ENCODE data around the gene OR10Z1. TPM values are rescaled to one million over a fixed set of nuclear protein-coding genes. Genes with fewer than 3 reads are reported as not detected.

OR10Z1 gene
- total and polyA plus RNA-seq, 2 of the 8 experiments (the other 6 are each of a cell fraction or from before 2014, with no cell fraction given), result not detected

DNA sequence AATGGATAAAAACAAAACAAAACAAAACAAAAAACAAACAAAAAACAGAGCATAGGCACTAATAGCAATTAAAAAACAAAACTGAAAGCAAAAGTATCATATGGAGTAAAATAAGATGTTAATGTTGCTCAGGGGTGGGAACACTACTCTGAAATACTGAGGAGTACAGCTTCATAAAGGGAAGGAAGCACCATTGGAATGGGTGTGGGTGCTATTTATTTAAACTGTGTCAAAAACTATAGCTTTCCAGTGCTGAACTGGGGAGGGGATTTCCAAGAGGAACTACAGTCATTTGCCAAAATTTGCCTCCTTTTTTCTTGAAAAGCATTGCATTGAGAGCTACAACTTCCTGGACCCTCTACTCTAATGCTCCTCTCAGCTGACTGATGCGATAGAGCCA, 41.4 kb downstream of the OR10Z1 start:
- WGBS, 2 experiments (ENCODE audit: extremely low coverage in 1 of 2, insufficient coverage in 1 of 2, insufficient read length in 1 of 2, insufficient replicate concordance in 2 of 2, low coverage in 1 of 2, low lambda C conversion rate in 2 of 2, missing lambda C conversion rate in 1 of 2), result 95% methylated on average over 1 of the region's 1 CpG; no CpG with 5 or more reads in 1 of the 2 experiments
- TF ChIP-seq ATF2 (IDR thresholded peaks at IDR 0.05; ENCODE audit: low read length) (no peak), KDM4A (IDR thresholded peaks at IDR 0.05; ENCODE audit: low read depth, low read length, severe bottlenecking) (no peak), EZH2 (IDR thresholded peaks at IDR 0.05; ENCODE audit: low read depth, low read length, severe bottlenecking) (no peak), CTBP2 (IDR thresholded peaks at IDR 0.05; ENCODE audit: borderline replicate concordance, insufficient read depth, insufficient read length, low read length) (no peak), RNF2 (IDR thresholded peaks at IDR 0.05; ENCODE audit: borderline replicate concordance, low read depth, low read length, missing control alignments, poor library complexity, severe bottlenecking) (no peak), SAP30 (IDR thresholded peaks at IDR 0.05; ENCODE audit: insufficient read depth, insufficient replicate concordance, low read length) (no peak), ATF3 (IDR thresholded peaks at IDR 0.05; ENCODE audit: insufficient read depth, low read depth, low read length) (no peak), TEAD4 (IDR thresholded peaks at IDR 0.05; ENCODE audit: low read depth, low read length) (no peak), BACH1 (IDR thresholded peaks at IDR 0.05; ENCODE audit: low read length) (no peak), CREB1 (IDR thresholded peaks at IDR 0.05) (no peak)
- TF ChIP-seq, protein P1, sequence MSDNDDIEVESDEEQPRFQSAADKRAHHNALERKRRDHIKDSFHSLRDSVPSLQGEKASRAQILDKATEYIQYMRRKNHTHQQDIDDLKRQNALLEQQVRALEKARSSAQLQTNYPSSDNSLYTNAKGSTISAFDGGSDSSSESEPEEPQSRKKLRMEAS (IDR thresholded peaks at IDR 0.05), result no peak

More for the DNA sequence above, 41.4 kb downstream of the OR10Z1 start:
- POLR2A ChIA-PET (ENCODE audit: partially characterized antibody), result no interaction called here
- no peak overlapping the region for H2BK20ac ChIP-seq (ENCODE audit: low read length)
- H4K91ac ChIP-seq (replicated peaks; ENCODE audit: insufficient read length, low read length), result no peak overlapping the region
- no peak overlapping the region for H3K27ac ChIP-seq (ENCODE audit: low read depth, low read length)
- no peaks in the 10 kb centered on the region for H3K23me2 ChIP-seq (ENCODE audit: low read depth, low read length)
- no peak overlapping the region for H2BK15ac ChIP-seq (ENCODE audit: low read length)
- H3K27me3 ChIP-seq (replicated peaks in 1 of 4; ENCODE audit: control insufficient read depth in 3 of 4, extremely low read depth in 1 of 4, insufficient read depth in 3 of 4, low read length in 3 of 4), result no peaks in the 10 kb centered on the region
- H4K20me1 ChIP-seq (replicated peaks in 1 of 2; ENCODE audit: control insufficient read depth in 1 of 2, insufficient read depth in 2 of 2, low read length in 2 of 2), result no peaks in the 10 kb centered on the region
- no peaks in the 10 kb centered on the region for H3K4me1 ChIP-seq (replicated peaks in 1 of 4; ENCODE audit: control insufficient read depth in 3 of 4, insufficient read depth in 4 of 4, low read length in 3 of 4)
- H3K9ac ChIP-seq (replicated peaks in 1 of 4; ENCODE audit: extremely low read depth in 1 of 4, low read depth in 3 of 4, low read length in 3 of 4), result no peak overlapping the region
- H3K14ac ChIP-seq (ENCODE audit: insufficient read length), result no peak overlapping the region
- no peak overlapping the region for H2BK120ac ChIP-seq (replicated peaks; ENCODE audit: low read depth, low read length)
- H3K9me3 ChIP-seq (ENCODE audit: insufficient read depth in 2 of 2, low read depth in 1 of 2, low read length in 1 of 2), result no peaks in the 10 kb centered on the region
- no peak overlapping the region for H2AK5ac ChIP-seq (ENCODE audit: low read depth, low read length)
- H3K4me3 ChIP-seq (ENCODE audit: extremely low read depth in 1 of 4, insufficient read depth in 2 of 4, low read depth in 3 of 4, low read length in 4 of 4), result no peak overlapping the region
- no peak overlapping the region for H4K5ac ChIP-seq (ENCODE audit: insufficient read length, low read depth, low read length)
- CTCF ChIA-PET (ENCODE audit: partially characterized antibody), result interaction anchor here (1.0 kb wide), 1 partner anchor 9 kb away, joined by 3 read pairs; no protein-coding TSS in a partner anchor
- DNase-seq (ENCODE audit: low read depth in 1 of 2, low spot score in 2 of 2) (no peak), FAIRE-seq (no peak)
- no peak overlapping the region for H2BK5ac ChIP-seq (ENCODE audit: low read depth, low read length)
- no peak overlapping the region for H3K23ac ChIP-seq (ENCODE audit: insufficient read length)
- no peak overlapping the region for H3K4me2 ChIP-seq (ENCODE audit: insufficient read depth in 1 of 2, low read depth in 2 of 2, low read length in 2 of 2)
- H2AFZ ChIP-seq (ENCODE audit: low read length), result no peak overlapping the region
- no peak overlapping the region for H3K18ac ChIP-seq (ENCODE audit: extremely low read depth, low read length)
- H2BK12ac ChIP-seq (ENCODE audit: low read depth, low read length), result no peak overlapping the region
- no peaks in the 10 kb centered on the region for H3K36me3 ChIP-seq (ENCODE audit: control insufficient read depth in 2 of 4, insufficient read depth in 4 of 4, low read length in 3 of 4)
- no peaks in the 10 kb centered on the region for H3K79me2 ChIP-seq (ENCODE audit: control insufficient read depth in 1 of 2, insufficient read depth in 2 of 2, low read length in 2 of 2)
- H3K56ac ChIP-seq (replicated peaks; ENCODE audit: insufficient read length, low read depth, low read length), result no peak overlapping the region
- no peaks in the 10 kb centered on the region for H3K79me1 ChIP-seq (ENCODE audit: low read depth, low read length)
- no peak overlapping the region for H4K8ac ChIP-seq (ENCODE audit: extremely low read depth, insufficient read depth, low read length)
- no peak overlapping the region for H3K4ac ChIP-seq (replicated peaks; ENCODE audit: insufficient read length, low read depth, low read length)
